ENCODE data around the gene TSPYL2. TPM values are rescaled to one million over a fixed set of nuclear protein-coding genes. Genes with fewer than 3 reads are reported as not detected.
A peak's percentile ranks its signal among the peaks of the same experiment; 100 is the strongest.

Gene TSPYL2
- total and polyA plus RNA-seq, 2 of the 8 experiments (the other 6 are each of a cell fraction or from before 2014, with no cell fraction given), result 13.4 to 13.7 TPM

GRCh38 chrX:53088136-53088974 lies 6.2 kb downstream of the TSPYL2 start:
- peaks cover 0 to 7% of the 10 kb centered on the region in 2 experiments; a peak in 2 of 4 replicates for H3K79me2 ChIP-seq (ENCODE audit: control insufficient read depth in 1 of 2, insufficient read depth in 2 of 2, low read length in 2 of 2)
- H2BK20ac ChIP-seq (ENCODE audit: low read length), result no peak overlapping the region
- DNase-seq (ENCODE audit: low read depth in 1 of 2, low spot score in 2 of 2) (peak in 1 of 2 experiments; percentile 75), FAIRE-seq (no peak)
- peaks cover 2% of the 10 kb centered on the region; the same call in 1 of the 2 replicates for H3K23me2 ChIP-seq (ENCODE audit: low read depth, low read length)
- H3K36me3 ChIP-seq (ENCODE audit: control insufficient read depth in 2 of 4, insufficient read depth in 4 of 4, low read length in 3 of 4), result peaks cover 6 to 32% (median 17%) of the 10 kb centered on the region in 4 experiments; a peak in 7 of 8 replicates
- H3K4ac ChIP-seq (replicated peaks; ENCODE audit: insufficient read length, low read depth, low read length), result no peak overlapping the region
- H3K27ac ChIP-seq (ENCODE audit: low read depth, low read length), result peak overlapping the region; percentile 77; the same call in 1 of the 2 replicates
- peak overlapping the region; percentile 67 to 82 for H3K4me2 ChIP-seq (ENCODE audit: insufficient read depth in 1 of 2, low read depth in 2 of 2, low read length in 2 of 2)
- H3K56ac ChIP-seq (replicated peaks; ENCODE audit: insufficient read length, low read depth, low read length), result peak overlapping the region; percentile 30
- H4K5ac ChIP-seq (ENCODE audit: insufficient read length, low read depth, low read length), result peak overlapping the region; percentile 52
- no peak overlapping the region for H2BK12ac ChIP-seq (ENCODE audit: low read depth, low read length)
- no peak overlapping the region for H3K23ac ChIP-seq (ENCODE audit: insufficient read length)
- H2BK5ac ChIP-seq (ENCODE audit: low read depth, low read length), result no peak overlapping the region
- no peaks in the 10 kb centered on the region for H3K9me3 ChIP-seq (ENCODE audit: insufficient read depth in 2 of 2, low read depth in 1 of 2, low read length in 1 of 2)
- no peak overlapping the region for H2AK5ac ChIP-seq (ENCODE audit: low read depth, low read length)
- WGBS, 2 experiments (ENCODE audit: extremely low coverage in 1 of 2, insufficient coverage in 1 of 2, insufficient read length in 1 of 2, insufficient replicate concordance in 2 of 2, low coverage in 1 of 2, low lambda C conversion rate in 2 of 2, missing lambda C conversion rate in 1 of 2), result 14% methylated on average over 33 of the region's 51 CpGs; no CpG with 5 or more reads in 1 of the 2 experiments
- CTCF ChIA-PET (ENCODE audit: partially characterized antibody), result interaction anchor here (0.6 to 1.3 kb wide), 6 partner anchors 10 to 73 kb away, joined by 3 to 5 read pairs (median 4); no protein-coding TSS in a partner anchor
- 0 out of 2 replicates have a peak overlapping the region, but pooled peaks have one; percentile 32 for H3K18ac ChIP-seq (ENCODE audit: extremely low read depth, low read length)
- H2AFZ ChIP-seq (ENCODE audit: low read length), result no peak overlapping the region; the same call in 1 of the 2 replicates
- H4K8ac ChIP-seq (ENCODE audit: extremely low read depth, insufficient read depth, low read length), result no peak overlapping the region; the same call in 1 of the 2 replicates
- H3K79me1 ChIP-seq (ENCODE audit: low read depth, low read length), result no peaks in the 10 kb centered on the region
- H3K9ac ChIP-seq (replicated peaks in 1 of 4; ENCODE audit: extremely low read depth in 1 of 4, low read depth in 3 of 4, low read length in 3 of 4), result peak overlapping the region in 3 of 4 experiments; percentile 45 to 67 (median 64); a peak in 6 of 7 replicates
- H3K4me3 ChIP-seq (ENCODE audit: extremely low read depth in 1 of 4, insufficient read depth in 2 of 4, low read depth in 3 of 4, low read length in 4 of 4), result peak overlapping the region; percentile 62 to 74 (median 64); a peak in 7 of 8 replicates
- H2BK120ac ChIP-seq (replicated peaks; ENCODE audit: low read depth, low read length), result no peak overlapping the region
- no peaks in the 10 kb centered on the region for H3K27me3 ChIP-seq (replicated peaks in 1 of 4; ENCODE audit: control insufficient read depth in 3 of 4, extremely low read depth in 1 of 4, insufficient read depth in 3 of 4, low read length in 3 of 4)
- no peak overlapping the region for H2BK15ac ChIP-seq (ENCODE audit: low read length)
- peaks cover 0 to 5% of the 10 kb centered on the region in 2 experiments for H4K20me1 ChIP-seq (replicated peaks in 1 of 2; ENCODE audit: control insufficient read depth in 1 of 2, insufficient read depth in 2 of 2, low read length in 2 of 2)
- H4K91ac ChIP-seq (replicated peaks; ENCODE audit: insufficient read length, low read length), result no peak overlapping the region
- POLR2A ChIA-PET (ENCODE audit: partially characterized antibody), result interaction anchor here (0.6 to 1.6 kb wide), 4 partner anchors 10 to 166 kb away, joined by 3 to 5 read pairs (median 4); no protein-coding TSS in a partner anchor
- peaks cover 0 to 2% (median under 1%) of the 10 kb centered on the region in 4 experiments; a peak in 2 of 7 replicates for H3K4me1 ChIP-seq (replicated peaks in 1 of 4; ENCODE audit: control insufficient read depth in 3 of 4, insufficient read depth in 4 of 4, low read length in 3 of 4)
- no peak overlapping the region for H3K14ac ChIP-seq (ENCODE audit: insufficient read length)
- no peak for TF ChIP-seq RAD21 (IDR thresholded peaks at IDR 0.05 in 1 of 2, conservative IDR thresholded peaks at IDR 0.05 in 1 of 2; ENCODE audit: low read depth in 2 of 2, low read length in 2 of 2)
- TF ChIP-seq RNF2 (IDR thresholded peaks at IDR 0.05; ENCODE audit: borderline replicate concordance, low read depth, low read length, missing control alignments, poor library complexity, severe bottlenecking), result no peak
- TF ChIP-seq EGR1 (IDR thresholded peaks at IDR 0.05; ENCODE audit: borderline replicate concordance, low read depth, low read length), result no peak
- TF ChIP-seq SAP30 (IDR thresholded peaks at IDR 0.05; ENCODE audit: insufficient read depth, insufficient replicate concordance, low read length), result no peak
- peak; percentile 57 for TF ChIP-seq CREB1 (IDR thresholded peaks at IDR 0.05)
- peak in 1 of 2 experiments; percentile 58; a peak in 1 of 3 replicates for TF ChIP-seq POLR2A (IDR thresholded peaks at IDR 0.05; ENCODE audit: control extremely low read depth in 1 of 2, low read depth in 2 of 2, low read length in 2 of 2)
- TF ChIP-seq CEBPB (IDR thresholded peaks at IDR 0.05; ENCODE audit: low read depth, low read length), result peak; percentile 88
- TF ChIP-seq HDAC6 (IDR thresholded peaks at IDR 0.05; ENCODE audit: low read depth, low read length), result no peak
- TF ChIP-seq SIRT6 (IDR thresholded peaks at IDR 0.05; ENCODE audit: low read length), result no peak
- peak; percentile 56; the same call in 1 of the 2 replicates for TF ChIP-seq TAF1 (IDR thresholded peaks at IDR 0.05; ENCODE audit: low read depth, low read length)
